ENCODE data around the gene ARF1.
"Not testable (repeated sequence)": the region's sequence is repeated elsewhere in the genome, so short reads cannot be mapped to it uniquely, and the experiment has no call there.

The ARF1 gene

GRCh38 chr1:228106800-228107054, 24.2 kb downstream of the ARF1 start:
- Histone ChIP-seq H3K4me3 (ENCODE audit: low read depth, low read length) (no peak overlapping the region), H3K27me3 (ENCODE audit: control insufficient read depth, insufficient read depth, low read length) (0 out of 2 replicates have a peak, but pooled peaks cover 2% of the 10 kb centered on the region), H3K9me3 (ENCODE audit: control insufficient read depth, insufficient read depth, low read depth, low read length) (no peaks in the 10 kb centered on the region), H3K36me3 (ENCODE audit: control insufficient read depth, insufficient read depth, low read length) (peaks cover 22% of the 10 kb centered on the region), H3K9ac (ENCODE audit: low read length) (no peak overlapping the region), H3K4me1 (ENCODE audit: control insufficient read depth, insufficient read depth, low read length) (peaks cover 7% of the 10 kb centered on the region; the same call in 1 of the 2 replicates), H3K27ac (ENCODE audit: low read depth, low read length) (no peak overlapping the region)

- Histone ChIP-seq H3K4me3 (ENCODE audit: low read depth, low read length) (no peak overlapping the region), H3K36me3 (ENCODE audit: control insufficient read depth, insufficient read depth, low read length) (peaks cover 22% of the 10 kb centered on the region), H3K4me1 (ENCODE audit: control insufficient read depth, insufficient read depth, low read length) (peaks cover 7% of the 10 kb centered on the region; the same call in 1 of the 2 replicates), H3K27ac (ENCODE audit: low read depth, low read length) (no peak overlapping the region), H3K9me3 (ENCODE audit: control insufficient read depth, insufficient read depth, low read depth, low read length) (no peaks in the 10 kb centered on the region), H3K9ac (ENCODE audit: low read length) (no peak overlapping the region), H3K27me3 (ENCODE audit: control insufficient read depth, insufficient read depth, low read length) (0 out of 2 replicates have a peak, but pooled peaks cover 2% of the 10 kb centered on the region)
Measured at GRCh38 chr1:228107636-228108035, 25.1 kb downstream of the ARF1 start.

- Histone ChIP-seq H3K27ac (ENCODE audit: low read depth, low read length) (no peak overlapping the region), H3K27me3 (ENCODE audit: control insufficient read depth, insufficient read depth, low read length) (0 out of 2 replicates have a peak, but pooled peaks cover 2% of the 10 kb centered on the region), H3K4me3 (ENCODE audit: low read depth, low read length) (peak overlapping the region; percentile 79), H3K9me3 (ENCODE audit: control insufficient read depth, insufficient read depth, low read depth, low read length) (no peaks in the 10 kb centered on the region), H3K9ac (ENCODE audit: low read length) (peak overlapping the region; percentile 86), H3K4me1 (ENCODE audit: control insufficient read depth, insufficient read depth, low read length) (peaks cover 7% of the 10 kb centered on the region; the same call in 1 of the 2 replicates), H3K36me3 (ENCODE audit: control insufficient read depth, insufficient read depth, low read length) (peaks cover 22% of the 10 kb centered on the region)
Measured at GRCh38 chr1:228108055-228108690, 25.7 kb downstream of the ARF1 start.

GRCh38 chr1:228108742-228109072, 26.2 kb downstream of the ARF1 start:
- peaks cover 7% of the 10 kb centered on the region; the same call in 1 of the 2 replicates for H3K4me1 ChIP-seq (ENCODE audit: control insufficient read depth, insufficient read depth, low read length)
- H3K4me3 ChIP-seq (ENCODE audit: low read depth, low read length), result peak overlapping the region; percentile 79
- no peaks in the 10 kb centered on the region for H3K9me3 ChIP-seq (ENCODE audit: control insufficient read depth, insufficient read depth, low read depth, low read length)
- peak overlapping the region; percentile 86 for H3K9ac ChIP-seq (ENCODE audit: low read length)
- H3K36me3 ChIP-seq (ENCODE audit: control insufficient read depth, insufficient read depth, low read length), result peaks cover 22% of the 10 kb centered on the region
- H3K27me3 ChIP-seq (ENCODE audit: control insufficient read depth, insufficient read depth, low read length), result 0 out of 2 replicates have a peak, but pooled peaks cover 2% of the 10 kb centered on the region
- H3K27ac ChIP-seq (ENCODE audit: low read depth, low read length), result peak overlapping the region; percentile 52; the same call in 1 of the 2 replicates

- H3K27ac ChIP-seq (ENCODE audit: low read depth, low read length), result peak within 1 kb of the TSS; percentile 52; the same call in 1 of the 2 replicates
- peak within 1 kb of the TSS; percentile 79 for H3K4me3 ChIP-seq (ENCODE audit: low read depth, low read length)
- 0 out of 2 replicates have a peak, but pooled peaks cover 2% of the 10 kb centered on the region for H3K27me3 ChIP-seq (ENCODE audit: control insufficient read depth, insufficient read depth, low read length)
- H3K36me3 ChIP-seq (ENCODE audit: control insufficient read depth, insufficient read depth, low read length), result peaks cover 22% of the 10 kb centered on the region
- H3K4me1 ChIP-seq (ENCODE audit: control insufficient read depth, insufficient read depth, low read length), result peaks cover 7% of the 10 kb centered on the region; the same call in 1 of the 2 replicates
- H3K9ac ChIP-seq (ENCODE audit: low read length), result peak within 1 kb of the TSS; percentile 86
- H3K9me3 ChIP-seq (ENCODE audit: control insufficient read depth, insufficient read depth, low read depth, low read length), result no peaks in the 10 kb centered on the region
Measured at GRCh38 chr1:228109073-228109961, 26.8 kb downstream of the ARF1 start, which contains the start of gene MRPL55. MRPL55 (minus strand) TSS chr1:228109299; CDS start chr1:228108260, 1,039 bp downstream.

GRCh38 chr1:228109962-228110488, 27.5 kb downstream of the ARF1 start:
- Histone ChIP-seq H3K4me3 (ENCODE audit: low read depth, low read length) (peak overlapping the region; percentile 79), H3K27ac (ENCODE audit: low read depth, low read length) (no peak overlapping the region), H3K9ac (ENCODE audit: low read length) (peak overlapping the region; percentile 65), H3K36me3 (ENCODE audit: control insufficient read depth, insufficient read depth, low read length) (peaks cover 22% of the 10 kb centered on the region), H3K4me1 (ENCODE audit: control insufficient read depth, insufficient read depth, low read length) (peaks cover 7% of the 10 kb centered on the region; the same call in 1 of the 2 replicates), H3K27me3 (ENCODE audit: control insufficient read depth, insufficient read depth, low read length) (0 out of 2 replicates have a peak, but pooled peaks cover 2% of the 10 kb centered on the region), H3K9me3 (ENCODE audit: control insufficient read depth, insufficient read depth, low read depth, low read length) (0 out of 2 replicates have a peak, but pooled peaks cover under 1% of the 10 kb centered on the region)

GRCh38 chr1:228110556-228110955, 28.0 kb downstream of the ARF1 start:
- Histone ChIP-seq H3K9ac (ENCODE audit: low read length) (no peak overlapping the region), H3K9me3 (ENCODE audit: control insufficient read depth, insufficient read depth, low read depth, low read length) (0 out of 2 replicates have a peak, but pooled peaks cover 3% of the 10 kb centered on the region), H3K27ac (ENCODE audit: low read depth, low read length) (no peak overlapping the region), H3K4me3 (ENCODE audit: low read depth, low read length) (peak overlapping the region; percentile 79; the same call in 1 of the 2 replicates), H3K4me1 (ENCODE audit: control insufficient read depth, insufficient read depth, low read length) (peaks cover 7% of the 10 kb centered on the region; the same call in 1 of the 2 replicates), H3K36me3 (ENCODE audit: control insufficient read depth, insufficient read depth, low read length) (peaks cover 21% of the 10 kb centered on the region), H3K27me3 (ENCODE audit: control insufficient read depth, insufficient read depth, low read length) (0 out of 2 replicates have a peak, but pooled peaks cover 2% of the 10 kb centered on the region)

- H3K9ac ChIP-seq (ENCODE audit: low read length); H3K4me1 ChIP-seq (ENCODE audit: control insufficient read depth, insufficient read depth, low read length); H3K27me3 ChIP-seq (ENCODE audit: control insufficient read depth, insufficient read depth, low read length); H3K9me3 ChIP-seq (ENCODE audit: control insufficient read depth, insufficient read depth, low read depth, low read length); H3K27ac ChIP-seq (ENCODE audit: low read depth, low read length); H3K4me3 ChIP-seq (ENCODE audit: low read depth, low read length): not testable (repeated sequence)
- peaks cover 14% of the 10 kb centered on the region for H3K36me3 ChIP-seq (ENCODE audit: control insufficient read depth, insufficient read depth, low read length)
Measured at GRCh38 chr1:228111315-228111714, 28.8 kb downstream of the ARF1 start.

- Histone ChIP-seq H3K9ac (ENCODE audit: low read length) (no peak overlapping the region), H3K27ac (ENCODE audit: low read depth, low read length) (no peak overlapping the region), H3K4me1 (ENCODE audit: control insufficient read depth, insufficient read depth, low read length) (peaks cover 7% of the 10 kb centered on the region; the same call in 1 of the 2 replicates), H3K27me3 (ENCODE audit: control insufficient read depth, insufficient read depth, low read length) (0 out of 2 replicates have a peak, but pooled peaks cover 2% of the 10 kb centered on the region), H3K9me3 (ENCODE audit: control insufficient read depth, insufficient read depth, low read depth, low read length) (peaks cover 12% of the 10 kb centered on the region), H3K36me3 (ENCODE audit: control insufficient read depth, insufficient read depth, low read length) (peaks cover 5% of the 10 kb centered on the region), H3K4me3 (ENCODE audit: low read depth, low read length) (no peak overlapping the region)
Measured at GRCh38 chr1:228112167-228112566, 29.7 kb downstream of the ARF1 start.

- H3K27ac ChIP-seq (ENCODE audit: low read depth, low read length), result no peak overlapping the region
- no peak overlapping the region for H3K9ac ChIP-seq (ENCODE audit: low read length)
- 0 out of 2 replicates have a peak, but pooled peaks cover 2% of the 10 kb centered on the region for H3K27me3 ChIP-seq (ENCODE audit: control insufficient read depth, insufficient read depth, low read length)
Measured at GRCh38 chr1:228112617-228113016, 30.1 kb downstream of the ARF1 start.

More at GRCh38 chr1:228112617-228113016, 30.1 kb downstream of the ARF1 start:
- peaks cover 7% of the 10 kb centered on the region; the same call in 1 of the 2 replicates for H3K4me1 ChIP-seq (ENCODE audit: control insufficient read depth, insufficient read depth, low read length)
- no peak overlapping the region for H3K4me3 ChIP-seq (ENCODE audit: low read depth, low read length)
- H3K36me3 ChIP-seq (ENCODE audit: control insufficient read depth, insufficient read depth, low read length), result peaks cover 1% of the 10 kb centered on the region
- peaks cover 17% of the 10 kb centered on the region for H3K9me3 ChIP-seq (ENCODE audit: control insufficient read depth, insufficient read depth, low read depth, low read length)

Measured in HUES6 (cell line).